ENCODE results near the gene AP1S3.

Gene AP1S3

GRCh38 chr2:223758131-223758840 is 79.1 kb downstream of the AP1S3 start:
- no peak for DNase-seq

GRCh38 chr2:223753940-223754339 is 83.4 kb downstream of the AP1S3 start:
- DNase-seq = no peak

DNA sequence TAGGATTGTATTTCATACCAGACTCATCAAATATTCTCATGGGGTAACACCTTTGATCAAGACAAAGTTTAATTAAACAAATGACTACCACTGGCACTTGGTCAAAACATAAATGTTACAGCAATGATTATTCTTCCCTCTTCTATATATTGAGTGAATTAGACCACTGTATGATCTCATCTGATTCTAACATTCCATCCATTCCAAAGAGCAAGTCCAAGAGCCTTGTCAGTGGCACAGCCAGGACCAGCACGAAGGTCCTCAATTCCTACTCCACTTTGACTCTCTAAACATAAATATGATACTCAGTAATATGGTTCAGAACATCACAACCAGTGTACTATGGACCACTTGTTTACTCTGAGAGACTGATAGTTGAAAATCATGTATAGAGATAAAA is 86.4 kb downstream of the AP1S3 start:
- DNase-seq = no peak

- DNase-seq = no peak
Measured at GRCh38 chr2:223747392-223748042, 89.9 kb downstream of the AP1S3 start.

DNA sequence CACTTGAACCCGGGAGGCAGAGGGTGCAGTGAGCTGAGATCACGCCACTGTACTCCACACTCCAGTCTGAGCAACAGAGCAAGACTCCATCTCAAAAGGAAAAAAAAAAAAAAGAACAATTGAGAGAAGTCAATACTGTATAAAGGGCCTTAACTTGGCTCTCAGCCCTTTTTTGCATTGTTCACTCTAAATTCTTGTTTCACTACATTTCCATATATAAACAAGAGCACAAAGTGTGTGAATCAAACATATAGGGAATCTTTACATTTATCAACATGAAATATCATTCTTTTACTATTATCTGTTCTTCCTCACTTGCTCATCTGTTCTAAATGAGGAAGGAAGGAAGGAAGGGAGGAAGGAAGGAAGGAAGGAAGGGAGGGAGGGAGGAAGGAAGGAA is 90.8 kb downstream of the AP1S3 start:
- no peak for DNase-seq

- DNase-seq = no peak
Measured at GRCh38 chr2:223744580-223744979, 92.8 kb downstream of the AP1S3 start.

GRCh38 chr2:223740679-223741078 is 96.7 kb downstream of the AP1S3 start:
- DNase-seq = no peak

DNA sequence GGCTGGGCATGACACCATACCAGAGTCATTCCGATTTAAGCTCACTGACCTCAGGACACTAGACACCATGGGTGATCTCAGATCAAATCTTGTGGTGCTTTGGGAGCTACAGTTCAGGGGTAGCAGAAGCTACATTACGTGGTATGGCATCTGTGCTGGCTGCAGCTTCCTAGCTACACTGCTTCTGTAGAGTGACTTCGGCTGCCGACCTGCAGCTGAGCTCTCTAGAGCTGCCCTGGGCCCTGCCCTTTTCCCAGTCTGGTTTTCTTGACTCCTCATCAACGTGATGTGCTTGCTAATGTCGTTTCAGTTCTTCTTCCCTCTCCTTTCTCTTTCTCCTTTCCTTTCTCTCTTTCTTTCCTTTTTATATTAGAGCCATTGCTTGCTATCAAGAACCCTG is 100.2 kb downstream of the AP1S3 start:
- no peak for DNase-seq

GRCh38 chr2:223736488-223736887 is 100.9 kb downstream of the AP1S3 start:
- DNase-seq = no peak

DNA sequence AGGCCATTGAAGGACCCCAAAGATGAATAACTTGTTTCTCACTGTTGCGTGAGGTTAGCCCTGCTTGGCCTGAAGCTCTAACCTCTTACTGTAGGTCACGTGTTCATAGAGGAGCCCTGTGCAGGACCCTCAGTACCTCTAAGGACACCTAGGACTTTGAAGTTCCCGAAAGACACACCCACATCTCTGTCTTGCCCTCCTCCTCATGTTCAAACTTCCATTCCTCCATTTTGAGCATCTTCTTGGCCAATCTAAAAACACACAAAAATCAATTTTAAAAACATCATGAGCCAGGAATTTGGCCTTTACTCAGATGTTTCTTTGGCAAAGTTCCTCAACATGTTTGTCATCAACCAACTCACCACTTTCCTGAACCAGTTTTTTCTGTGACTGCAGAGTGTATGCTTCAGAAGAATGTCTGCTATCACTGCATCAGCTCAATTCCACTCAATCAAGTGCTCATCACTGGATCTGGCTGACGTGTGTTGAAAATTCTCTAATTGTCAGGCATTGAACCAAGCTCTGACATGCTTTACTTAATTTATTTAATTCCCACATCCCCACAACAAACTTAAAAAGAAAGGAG is 101.6 kb downstream of the AP1S3 start:
- DNase-seq = no peak

- no peak for DNase-seq
Measured at GRCh38 chr2:223735035-223735640, 102.2 kb downstream of the AP1S3 start.

DNA sequence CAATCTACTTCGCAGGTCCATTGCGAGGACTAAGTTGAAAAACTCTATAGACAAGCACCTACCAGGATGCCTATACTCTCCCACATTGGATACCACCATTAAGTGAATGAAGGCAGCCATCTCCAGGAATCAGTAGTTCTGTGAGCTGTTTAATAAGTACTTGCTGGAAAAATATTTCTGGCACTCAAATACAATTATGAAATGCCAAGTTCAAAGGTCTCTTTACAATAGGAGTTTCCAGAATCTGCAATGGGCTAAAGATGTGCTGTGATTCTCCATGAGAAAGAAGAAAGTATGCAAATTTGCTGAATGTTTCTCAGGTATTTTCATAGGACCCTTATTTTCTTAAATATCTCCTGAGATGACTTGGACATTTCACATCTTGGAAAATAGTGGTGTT is 103.0 kb downstream of the AP1S3 start:
- no peak for DNase-seq

GRCh38 chr2:223732346-223732745 is 105.0 kb downstream of the AP1S3 start:
- no peak for DNase-seq

- no peak for DNase-seq
Measured at GRCh38 chr2:223731503-223731902, 105.9 kb downstream of the AP1S3 start.

- no peak for DNase-seq
Measured at GRCh38 chr2:223729781-223730180, 107.6 kb downstream of the AP1S3 start.

GRCh38 chr2:223727562-223727961 is 109.8 kb downstream of the AP1S3 start:
- DNase-seq = peak; percentile 71

GRCh38 chr2:223725986-223726970 is 111.1 kb downstream of the AP1S3 start:
- peak; percentile 72 for DNase-seq

DNA sequence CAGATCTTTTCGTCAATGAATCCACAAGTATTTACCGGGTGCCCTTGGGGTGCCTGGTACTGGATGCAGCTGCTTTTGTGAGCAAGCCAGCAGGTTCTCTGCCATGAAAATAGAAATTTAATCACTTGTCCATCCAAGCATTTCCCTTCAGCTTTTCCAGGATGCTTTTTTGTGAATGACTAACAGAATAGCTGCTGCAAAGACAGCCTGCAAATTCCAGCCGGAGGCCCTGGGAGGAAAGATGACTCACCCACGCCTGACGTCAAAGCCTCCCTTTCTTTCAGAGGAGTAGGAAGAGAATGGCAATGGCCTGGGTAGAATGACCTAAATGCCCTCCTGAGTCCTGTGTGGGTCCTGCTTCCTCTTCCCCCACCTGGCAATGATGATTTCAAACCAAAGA is 111.9 kb downstream of the AP1S3 start:
- DNase-seq = peak; percentile 89

DNA sequence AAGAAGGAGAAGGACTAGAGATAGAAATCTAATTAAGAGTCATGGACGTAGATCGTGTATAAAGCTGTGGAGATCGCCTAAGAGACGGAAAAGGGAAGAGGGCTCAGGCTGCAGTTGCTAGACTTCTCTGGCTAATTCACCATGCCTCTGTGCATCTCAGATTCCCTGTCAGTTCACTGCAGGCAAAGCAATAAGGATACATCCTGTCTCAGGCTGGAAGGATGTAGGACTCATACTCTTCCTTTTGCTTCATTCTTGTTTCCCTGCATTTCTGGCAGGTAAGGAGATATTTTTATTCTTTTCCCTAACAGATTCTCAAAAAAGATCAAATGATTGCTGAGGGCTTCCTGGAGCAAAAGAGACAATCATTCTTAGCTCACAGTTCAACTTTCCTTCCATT is 112.5 kb downstream of the AP1S3 start:
- DNase-seq = no peak

- DNase-seq = peak; percentile 97
Measured at GRCh38 chr2:223723954-223724411, 113.4 kb downstream of the AP1S3 start.

DNA sequence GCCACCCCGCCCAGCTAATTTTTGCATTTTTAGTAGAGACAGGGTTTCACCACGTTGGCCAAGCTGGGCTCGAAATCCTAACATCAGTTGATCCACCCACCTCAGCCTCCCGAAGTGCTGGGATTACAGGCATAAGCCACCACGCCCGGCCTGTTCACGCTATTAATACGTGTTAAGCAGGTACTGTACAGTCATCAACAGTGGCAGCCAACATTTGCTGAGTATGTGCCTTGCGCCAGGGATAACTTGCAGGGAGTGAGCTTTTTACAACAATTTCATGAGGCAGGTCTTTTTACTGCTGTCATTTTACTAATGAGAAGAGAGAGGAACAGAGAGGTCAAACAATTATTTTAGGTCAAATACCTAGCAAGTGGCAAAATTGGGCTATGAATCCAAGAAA is 115.2 kb downstream of the AP1S3 start:
- DNase-seq = no peak

- no peak for DNase-seq
Measured at GRCh38 chr2:223721746-223722145, 115.6 kb downstream of the AP1S3 start.

DNA sequence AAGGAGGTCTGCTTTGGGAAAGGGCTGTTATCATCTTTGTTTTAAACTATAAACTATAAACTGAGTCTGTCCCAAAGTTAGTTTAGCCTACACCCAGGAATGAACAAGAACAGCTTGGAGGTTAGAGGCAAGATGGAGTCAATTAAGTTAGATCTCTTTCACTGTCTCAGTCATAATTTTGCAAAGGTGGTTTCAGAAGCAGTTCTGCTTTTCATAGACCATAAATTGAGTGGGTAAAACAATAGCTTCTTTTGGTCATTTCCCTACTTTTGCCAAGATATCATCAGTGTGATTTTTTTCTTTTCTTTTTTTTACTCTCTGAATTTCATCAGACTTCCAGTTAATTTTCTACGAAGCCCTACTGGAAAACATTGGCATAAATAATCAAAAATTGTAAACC is 117.0 kb downstream of the AP1S3 start:
- DNase-seq = no peak
